Measurements from ENCODE around the gene ST3GAL4. TPM values are rescaled to one million over a fixed set of nuclear protein-coding genes. Genes with fewer than 3 reads are reported as not detected.

ST3GAL4 gene
- polyA plus RNA-seq, 1 donor (not counting 4 experiments of a cell fraction or from before 2014, with no cell fraction given), result 24.6 TPM

- Histone ChIP-seq H3K4me1 (ENCODE audit: control insufficient read depth, extremely low read depth, insufficient read depth, low read length) (no peaks in the 10 kb centered on the region), H3K79me2 (ENCODE audit: control insufficient read depth, insufficient read depth, low read length) (no peaks in the 10 kb centered on the region), H3K27ac (ENCODE audit: control insufficient read depth, insufficient read depth, low read length) (no peak overlapping the region), H3K9me1 (ENCODE audit: control insufficient read depth, extremely low read depth, insufficient read depth, low read length) (no peaks in the 10 kb centered on the region), H3K9me3 (ENCODE audit: control insufficient read depth, low read depth, low read length) (no peaks in the 10 kb centered on the region), H3K4me2 (ENCODE audit: control insufficient read depth, extremely low read depth, insufficient read depth, low read depth, low read length) (no peak overlapping the region), H3K36me3 (ENCODE audit: control insufficient read depth in 2 of 2, extremely low read depth in 1 of 2, insufficient read depth in 2 of 2, low read length in 2 of 2) (no peaks in the 10 kb centered on the region), H3K4me3 (ENCODE audit: control insufficient read depth in 2 of 3, extremely low read depth in 1 of 3, insufficient read depth in 2 of 3, low read depth in 1 of 3, low read length in 3 of 3) (no peak overlapping the region), H3K9ac (ENCODE audit: control insufficient read depth, extremely low read depth, insufficient read depth, low read length) (no peak overlapping the region), H4K20me1 (ENCODE audit: control insufficient read depth, extremely low read depth, insufficient read depth, low read length) (no peaks in the 10 kb centered on the region), H2AFZ (ENCODE audit: control insufficient read depth, low read length) (no peak overlapping the region), H3K27me3 (ENCODE audit: control insufficient read depth, extremely low read depth, insufficient read depth, low read length) (no peaks in the 10 kb centered on the region)
- FAIRE-seq (no peak), DNase-seq (ENCODE audit: low read depth, low spot score) (no peak)
- TF ChIP-seq EZH2 (IDR thresholded peaks at IDR 0.05; ENCODE audit: low read length) (no peak), CTCF (optimal IDR thresholded peaks at IDR 0.05 in 1 of 3, IDR thresholded peaks at IDR 0.05 in 1 of 3, conservative IDR thresholded peaks at IDR 0.05 in 1 of 3; ENCODE audit: extremely low read depth in 1 of 3, insufficient read depth in 2 of 3, low read length in 3 of 3) (no peak)
- dilution Hi-C loops (cut with MboI; ENCODE audit: extremely low pct_ligation_motif_present, low sequenced_read_pairs), result no loop called here
Measured at GRCh38 chr11:126423154-126423553, 67.7 kb downstream of the ST3GAL4 start.

GRCh38 chr11:126423743-126424142, 68.3 kb downstream of the ST3GAL4 start:
- H3K79me2 ChIP-seq (ENCODE audit: control insufficient read depth, insufficient read depth, low read length), result no peaks in the 10 kb centered on the region
- no peaks in the 10 kb centered on the region for H3K36me3 ChIP-seq (ENCODE audit: control insufficient read depth in 2 of 2, extremely low read depth in 1 of 2, insufficient read depth in 2 of 2, low read length in 2 of 2)
- DNase-seq (ENCODE audit: low read depth, low spot score) (no peak), FAIRE-seq (no peak)
- H3K27ac ChIP-seq (ENCODE audit: control insufficient read depth, insufficient read depth, low read length), result no peak overlapping the region
- no peak overlapping the region for H3K9ac ChIP-seq (ENCODE audit: control insufficient read depth, extremely low read depth, insufficient read depth, low read length)
- no peaks in the 10 kb centered on the region for H4K20me1 ChIP-seq (ENCODE audit: control insufficient read depth, extremely low read depth, insufficient read depth, low read length)
- no peak overlapping the region for H3K4me2 ChIP-seq (ENCODE audit: control insufficient read depth, extremely low read depth, insufficient read depth, low read depth, low read length)
- H3K27me3 ChIP-seq (ENCODE audit: control insufficient read depth, extremely low read depth, insufficient read depth, low read length), result no peaks in the 10 kb centered on the region
- H3K4me1 ChIP-seq (ENCODE audit: control insufficient read depth, extremely low read depth, insufficient read depth, low read length), result no peaks in the 10 kb centered on the region
- H2AFZ ChIP-seq (ENCODE audit: control insufficient read depth, low read length), result no peak overlapping the region
- dilution Hi-C loops (cut with MboI; ENCODE audit: extremely low pct_ligation_motif_present, low sequenced_read_pairs), result no loop called here
- H3K9me3 ChIP-seq (ENCODE audit: control insufficient read depth, low read depth, low read length), result no peaks in the 10 kb centered on the region
- H3K4me3 ChIP-seq (ENCODE audit: control insufficient read depth in 2 of 3, extremely low read depth in 1 of 3, insufficient read depth in 2 of 3, low read depth in 1 of 3, low read length in 3 of 3), result no peak overlapping the region
- H3K9me1 ChIP-seq (ENCODE audit: control insufficient read depth, extremely low read depth, insufficient read depth, low read length), result no peaks in the 10 kb centered on the region
- TF ChIP-seq EZH2 (IDR thresholded peaks at IDR 0.05; ENCODE audit: low read length), result no peak
- TF ChIP-seq CTCF (optimal IDR thresholded peaks at IDR 0.05 in 1 of 3, IDR thresholded peaks at IDR 0.05 in 1 of 3, conservative IDR thresholded peaks at IDR 0.05 in 1 of 3; ENCODE audit: extremely low read depth in 1 of 3, insufficient read depth in 2 of 3, low read length in 3 of 3), result no peak
